Parathyroid adenoma (tissue), 2 donors: ENCODE data around the gene SPOPL.

Experiments
- H2AFZ ChIP-seq: fragments of 300-600 bp; sonication (generic); one replicate; pipeline ENCODE4 v1.7.0; 2017; ENCODE audit warnings: antibody characterized with exemption, mild to moderate bottlenecking
- H3K27ac ChIP-seq: fragments of 300-600 bp; sonication (generic); one replicate; pipeline ENCODE4 v1.7.0; 2017
- H3K27me3 ChIP-seq: fragments of 300-600 bp; sonication (generic); one replicate; pipeline ENCODE4 v1.7.0; 2017; ENCODE audit warnings: low read length; ENCODE audit not compliant: control insufficient read depth, insufficient read depth
- H3K36me3 ChIP-seq: fragments of 300-600 bp; sonication (generic); one replicate; pipeline ENCODE4 v1.7.0; 2017; ENCODE audit warnings: low read length; ENCODE audit not compliant: control insufficient read depth, insufficient read depth
- H3K4me1 ChIP-seq: fragments of 300-600 bp; sonication (generic); one replicate; pipeline ENCODE4 v1.7.0; 2017; ENCODE audit warnings: control low read depth
- H3K4me2 ChIP-seq: fragments of 300-600 bp; sonication (generic); one replicate; pipeline ENCODE4 v1.7.0; 2017; ENCODE audit warnings: low read length
- H3K4me3 ChIP-seq: fragments of 300-600 bp; sonication (generic); one replicate; pipeline ENCODE4 v1.7.0; 2017; ENCODE audit warnings: low read depth, low read length
- H3K79me2 ChIP-seq: fragments of 300-600 bp; sonication (generic); one replicate; pipeline ENCODE4 v1.7.0; 2017; ENCODE audit warnings: control low read depth
- H3K9ac ChIP-seq: fragments of 300-600 bp; sonication (generic); one replicate; pipeline ENCODE4 v1.7.0; 2017; ENCODE audit warnings: mild to moderate bottlenecking
- H3K9me3 ChIP-seq: fragments of 300-600 bp; sonication (generic); one replicate; pipeline ENCODE4 v1.7.0; 2017; ENCODE audit warnings: low read length; ENCODE audit not compliant: control insufficient read depth
- TF ChIP-seq, protein P1 (sequence below): fragments of 300-600 bp; sonication (generic); IDR thresholded peaks from one replicate; pipeline ENCODE4 v1.7.0; 2017; ENCODE audit warnings: antibody characterized with exemption, mild to moderate bottlenecking
- donor health status: primary hyperparathyroidism.

The SPOPL gene

DNA sequence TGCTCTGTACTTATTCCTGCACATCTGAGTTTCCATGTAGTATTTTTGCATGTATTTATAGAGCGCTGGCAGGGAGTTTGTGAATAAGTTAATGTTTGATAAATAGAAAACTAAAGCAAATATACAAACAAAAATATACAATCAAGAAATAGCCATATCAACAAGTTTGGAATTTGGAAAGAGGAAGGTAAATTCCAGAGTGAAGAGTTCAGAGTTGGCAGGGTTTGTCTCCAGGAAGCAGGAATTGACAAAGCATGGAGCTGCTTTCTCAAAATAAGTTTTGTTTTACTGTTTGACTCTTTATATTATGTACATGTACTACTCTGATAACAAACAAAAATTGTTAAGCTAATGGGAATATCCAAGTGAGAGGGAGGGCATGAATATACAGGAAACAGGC, 80.3 kb downstream of the SPOPL start:
- Histone ChIP-seq H3K9ac (no peak overlapping the region), H3K36me3 (no peaks in the 10 kb centered on the region), H3K9me3 (no peaks in the 10 kb centered on the region), H3K27me3 (no peaks in the 10 kb centered on the region), H3K27ac (no peak overlapping the region), H3K4me2 (no peak overlapping the region), H3K4me3 (no peak overlapping the region), H2AFZ (no peak overlapping the region), H3K79me2 (no peaks in the 10 kb centered on the region), H3K4me1 (no peaks in the 10 kb centered on the region)
- TF ChIP-seq, protein P1, sequence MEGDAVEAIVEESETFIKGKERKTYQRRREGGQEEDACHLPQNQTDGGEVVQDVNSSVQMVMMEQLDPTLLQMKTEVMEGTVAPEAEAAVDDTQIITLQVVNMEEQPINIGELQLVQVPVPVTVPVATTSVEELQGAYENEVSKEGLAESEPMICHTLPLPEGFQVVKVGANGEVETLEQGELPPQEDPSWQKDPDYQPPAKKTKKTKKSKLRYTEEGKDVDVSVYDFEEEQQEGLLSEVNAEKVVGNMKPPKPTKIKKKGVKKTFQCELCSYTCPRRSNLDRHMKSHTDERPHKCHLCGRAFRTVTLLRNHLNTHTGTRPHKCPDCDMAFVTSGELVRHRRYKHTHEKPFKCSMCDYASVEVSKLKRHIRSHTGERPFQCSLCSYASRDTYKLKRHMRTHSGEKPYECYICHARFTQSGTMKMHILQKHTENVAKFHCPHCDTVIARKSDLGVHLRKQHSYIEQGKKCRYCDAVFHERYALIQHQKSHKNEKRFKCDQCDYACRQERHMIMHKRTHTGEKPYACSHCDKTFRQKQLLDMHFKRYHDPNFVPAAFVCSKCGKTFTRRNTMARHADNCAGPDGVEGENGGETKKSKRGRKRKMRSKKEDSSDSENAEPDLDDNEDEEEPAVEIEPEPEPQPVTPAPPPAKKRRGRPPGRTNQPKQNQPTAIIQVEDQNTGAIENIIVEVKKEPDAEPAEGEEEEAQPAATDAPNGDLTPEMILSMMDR, result no peak

DNA sequence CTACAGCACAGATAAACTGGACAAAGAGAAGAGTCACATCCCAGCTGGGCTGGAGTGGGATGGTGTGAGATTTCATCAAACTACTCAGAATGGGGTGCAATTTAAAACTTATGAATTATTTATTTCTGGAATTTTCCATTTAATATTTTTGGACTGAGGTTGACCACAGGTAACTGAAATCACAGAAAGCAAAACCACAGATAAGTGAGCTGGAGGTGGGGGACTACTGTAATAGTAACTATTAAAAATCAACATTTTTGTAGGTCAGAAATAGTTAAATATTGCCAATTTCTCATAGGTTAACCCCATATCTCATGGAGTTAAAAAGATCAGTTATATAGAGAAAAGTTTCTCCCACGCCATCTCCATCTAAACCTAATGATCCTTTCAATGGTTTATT, 88.1 kb downstream of the SPOPL start:
- TF ChIP-seq, protein P1, result no peak
- no peak overlapping the region for H3K27ac ChIP-seq
- H2AFZ ChIP-seq, result no peak overlapping the region
- H3K4me2 ChIP-seq, result no peak overlapping the region
- H3K4me3 ChIP-seq, result no peak overlapping the region
- H3K36me3 ChIP-seq, result no peaks in the 10 kb centered on the region
- H3K9ac ChIP-seq, result no peak overlapping the region
- H3K79me2 ChIP-seq, result no peaks in the 10 kb centered on the region
- no peaks in the 10 kb centered on the region for H3K9me3 ChIP-seq
- no peaks in the 10 kb centered on the region for H3K27me3 ChIP-seq
- H3K4me1 ChIP-seq, result no peaks in the 10 kb centered on the region

DNA sequence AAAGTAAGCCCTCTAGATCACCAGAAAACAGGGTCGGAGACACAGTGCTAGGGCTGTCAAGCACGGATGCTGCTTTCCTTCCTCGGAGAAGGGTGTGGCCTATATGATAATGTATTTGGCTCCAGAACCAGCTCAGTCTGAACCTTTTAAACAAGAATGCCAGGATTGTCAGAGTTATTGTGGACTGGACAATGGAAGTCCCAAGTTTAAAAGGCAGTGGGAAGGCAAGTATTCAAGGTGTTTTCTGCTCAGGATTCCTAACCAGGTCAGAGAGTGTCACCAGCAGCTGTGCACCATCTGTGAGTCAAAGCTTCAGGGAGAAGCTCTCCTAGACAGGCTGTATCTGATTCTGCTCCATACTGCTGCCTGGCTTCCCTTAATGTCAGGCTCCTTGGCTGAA, 94.8 kb downstream of the SPOPL start:
- Histone ChIP-seq H2AFZ (no peak overlapping the region), H3K27me3 (no peaks in the 10 kb centered on the region), H3K36me3 (no peaks in the 10 kb centered on the region), H3K4me2 (no peak overlapping the region), H3K9ac (no peak overlapping the region), H3K9me3 (no peaks in the 10 kb centered on the region), H3K4me3 (no peak overlapping the region), H3K27ac (no peak overlapping the region), H3K4me1 (no peaks in the 10 kb centered on the region), H3K79me2 (no peaks in the 10 kb centered on the region)
- TF ChIP-seq, protein P1, result no peak

DNA sequence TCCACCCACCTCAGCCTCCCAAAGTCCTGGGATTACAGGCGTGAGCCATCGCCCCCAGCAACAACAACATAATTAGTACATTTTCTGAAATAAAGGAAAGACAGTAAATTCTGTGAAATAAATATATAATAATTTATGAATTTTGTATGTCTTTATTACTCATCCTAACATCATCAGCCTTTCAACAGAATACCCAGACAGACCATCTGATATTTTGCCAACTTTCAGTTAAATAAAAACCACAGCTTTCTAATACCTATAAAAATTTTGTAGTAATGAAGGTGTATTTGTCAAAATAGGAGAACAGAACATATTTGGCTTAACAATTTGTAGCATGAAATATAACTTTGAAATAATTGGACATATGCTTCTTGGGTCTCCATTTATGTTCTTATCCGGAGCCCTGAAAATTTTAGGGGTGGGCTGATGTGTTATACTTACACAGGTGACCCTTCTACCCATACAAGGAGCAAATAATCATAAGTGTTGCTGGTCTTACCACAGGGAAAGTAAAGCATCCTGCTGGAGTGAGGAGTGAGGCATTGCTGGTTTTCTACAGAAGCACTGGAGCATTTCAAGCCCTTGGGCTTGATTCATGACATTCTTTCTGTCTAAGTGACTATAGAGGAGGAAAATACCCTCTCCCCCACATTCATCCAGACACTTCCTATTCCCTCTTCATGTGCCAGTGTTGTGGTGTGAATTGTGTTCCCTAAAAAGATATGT, 99.3 kb downstream of the SPOPL start:
- Histone ChIP-seq H3K27ac (no peak overlapping the region), H2AFZ (no peak overlapping the region), H3K27me3 (no peaks in the 10 kb centered on the region), H3K9ac (no peak overlapping the region), H3K4me3 (no peak overlapping the region), H3K36me3 (no peaks in the 10 kb centered on the region), H3K79me2 (no peaks in the 10 kb centered on the region), H3K4me2 (no peak overlapping the region), H3K4me1 (no peaks in the 10 kb centered on the region), H3K9me3 (no peaks in the 10 kb centered on the region)
- TF ChIP-seq, protein P1, result no peak
